GM10248 (cell line): ENCODE measurements around the gene RXRA.

ENCODE experiments used
- CTCF ChIA-PET: fragments of 300-600 bp; sonication (Branson Sonifier 250); formaldehyde crosslinking; extraction: SDS; loops from one replicate; lab custom pipeline; 2021; ENCODE audit warnings: antibody characterized with exemption; lab: Yijun Ruan, JAX
- POLR2A ChIA-PET: fragments of 350-650 bp; sonication (Branson Sonifier 250); formaldehyde crosslinking; extraction: SDS; loops from one replicate; lab custom pipeline; 2020; ENCODE audit warnings: antibody characterized with exemption; lab: Yijun Ruan, JAX
- DNase-seq: peaks from one replicate; pipeline ENCODE4 v3.0.0; 2012; ENCODE audit errors: extremely low spot score
- TF ChIP-seq, protein P1 (sequence below): IDR thresholded peaks from 2 replicates; pipeline ENCODE4 v1.5.1; 2012; ENCODE audit warnings: mild to moderate bottlenecking, low read depth; ENCODE audit errors: extremely low read depth, missing control alignments, control extremely low read depth

The RXRA gene

DNA sequence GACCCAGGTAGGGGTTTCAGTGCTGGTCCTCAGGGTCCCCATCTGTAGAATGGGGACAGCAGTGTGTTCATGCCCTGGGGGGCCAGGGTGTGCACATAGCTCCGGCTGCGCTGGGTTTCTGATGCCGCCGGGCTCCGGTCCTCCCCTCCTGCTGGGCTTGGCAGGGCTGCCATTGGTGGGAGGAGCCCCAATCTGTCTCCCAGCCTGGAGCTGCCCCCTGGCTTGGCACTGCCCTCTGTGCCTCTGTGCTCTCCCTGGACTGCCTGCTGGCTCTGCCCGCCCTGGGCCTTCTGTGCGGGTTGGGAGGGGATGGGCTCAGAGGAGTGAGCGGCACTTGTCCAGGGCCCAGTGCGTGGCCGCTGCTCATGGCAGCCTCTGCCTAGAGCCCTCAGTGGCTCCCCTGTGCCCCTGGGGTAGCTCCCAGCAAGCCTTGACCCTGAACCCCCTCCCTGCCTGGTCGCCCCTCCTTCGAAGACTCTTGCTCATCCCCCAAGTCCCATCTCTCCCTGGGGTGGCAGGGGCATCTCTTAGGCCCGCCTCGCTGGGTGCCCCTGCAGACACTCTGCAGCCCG lies 35.7 kb downstream of the RXRA start:
- no peak for DNase-seq
- CTCF ChIA-PET = interaction anchor here (1.0 to 1.7 kb wide), 4 partner anchors 8 to 81 kb away, joined by 3 to 7 read pairs (median 4); no protein-coding TSS in a partner anchor
- TF ChIP-seq, protein P1, sequence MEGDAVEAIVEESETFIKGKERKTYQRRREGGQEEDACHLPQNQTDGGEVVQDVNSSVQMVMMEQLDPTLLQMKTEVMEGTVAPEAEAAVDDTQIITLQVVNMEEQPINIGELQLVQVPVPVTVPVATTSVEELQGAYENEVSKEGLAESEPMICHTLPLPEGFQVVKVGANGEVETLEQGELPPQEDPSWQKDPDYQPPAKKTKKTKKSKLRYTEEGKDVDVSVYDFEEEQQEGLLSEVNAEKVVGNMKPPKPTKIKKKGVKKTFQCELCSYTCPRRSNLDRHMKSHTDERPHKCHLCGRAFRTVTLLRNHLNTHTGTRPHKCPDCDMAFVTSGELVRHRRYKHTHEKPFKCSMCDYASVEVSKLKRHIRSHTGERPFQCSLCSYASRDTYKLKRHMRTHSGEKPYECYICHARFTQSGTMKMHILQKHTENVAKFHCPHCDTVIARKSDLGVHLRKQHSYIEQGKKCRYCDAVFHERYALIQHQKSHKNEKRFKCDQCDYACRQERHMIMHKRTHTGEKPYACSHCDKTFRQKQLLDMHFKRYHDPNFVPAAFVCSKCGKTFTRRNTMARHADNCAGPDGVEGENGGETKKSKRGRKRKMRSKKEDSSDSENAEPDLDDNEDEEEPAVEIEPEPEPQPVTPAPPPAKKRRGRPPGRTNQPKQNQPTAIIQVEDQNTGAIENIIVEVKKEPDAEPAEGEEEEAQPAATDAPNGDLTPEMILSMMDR = no peak
- POLR2A ChIA-PET = no interaction called here

DNA sequence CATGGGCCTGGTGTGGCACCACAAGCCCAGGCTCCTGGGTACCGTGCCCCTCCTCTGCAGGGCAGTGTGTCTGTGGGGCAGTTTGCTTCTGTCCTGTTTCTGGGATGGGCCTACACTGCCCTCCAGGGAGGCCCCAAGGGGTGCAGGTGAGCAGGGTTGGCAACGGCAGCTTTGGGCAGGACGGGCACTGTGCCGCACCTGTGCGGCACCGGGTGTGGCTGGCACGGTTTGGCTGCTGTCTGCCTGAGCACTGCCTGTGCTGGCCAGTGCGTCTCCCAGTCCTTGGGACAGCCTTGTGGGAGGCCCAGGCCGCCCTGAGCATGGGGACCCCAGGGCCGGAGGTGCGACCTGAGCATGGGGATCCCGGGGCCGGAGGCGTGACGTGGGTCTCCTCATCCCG lies 37.2 kb downstream of the RXRA start:
- ChIA-PET POLR2A (no interaction called here), CTCF (interaction anchor here (0.9 to 1.7 kb wide), 6 partner anchors 10 to 90 kb away, joined by 3 to 11 read pairs (median 4); no protein-coding TSS in a partner anchor)
- DNase-seq = no peak
- TF ChIP-seq, protein P1 = no peak

DNA sequence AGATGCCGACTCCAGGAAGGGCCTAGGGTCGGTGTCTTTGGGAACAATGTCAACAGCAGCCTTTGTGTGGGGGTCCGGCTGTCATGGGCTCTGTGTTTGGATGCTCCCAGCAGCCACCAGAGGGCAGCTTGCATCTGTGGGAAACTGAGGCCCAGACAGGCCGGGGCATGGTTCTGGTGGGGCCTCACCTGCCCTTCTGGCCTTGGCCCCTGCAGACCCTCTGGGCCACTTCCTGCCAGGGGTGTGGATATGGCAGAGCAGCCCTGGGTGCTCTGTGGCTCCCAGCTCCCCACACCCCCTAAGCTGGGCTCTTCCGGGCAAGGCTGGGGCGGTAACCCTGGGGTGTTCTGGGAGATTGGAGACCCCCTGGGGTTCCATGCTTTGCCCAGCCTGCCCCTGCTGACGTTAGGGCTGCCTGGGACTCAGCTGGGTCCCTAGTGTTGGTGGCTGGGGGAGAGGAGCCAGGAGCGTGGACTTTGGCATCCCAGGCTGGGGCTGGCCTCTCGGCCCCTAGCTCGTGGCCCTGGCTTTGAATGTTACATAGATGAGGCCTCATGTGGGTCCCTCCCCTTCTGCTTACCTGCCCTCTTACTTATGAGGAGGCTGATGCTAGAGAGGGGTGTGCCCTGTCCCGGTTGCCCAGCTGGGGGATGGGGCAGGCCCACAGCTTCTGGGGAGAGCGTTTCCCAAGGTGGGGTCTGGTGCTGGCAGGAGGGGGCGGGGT lies 38.3 kb downstream of the RXRA start:
- ChIA-PET POLR2A (no interaction called here), CTCF (interaction anchor here (0.8 to 1.7 kb wide), 8 partner anchors 9 to 85 kb away, joined by 3 to 11 read pairs (median 4); no protein-coding TSS in a partner anchor)
- TF ChIP-seq, protein P1 = peak; percentile 27
- no peak for DNase-seq

DNA sequence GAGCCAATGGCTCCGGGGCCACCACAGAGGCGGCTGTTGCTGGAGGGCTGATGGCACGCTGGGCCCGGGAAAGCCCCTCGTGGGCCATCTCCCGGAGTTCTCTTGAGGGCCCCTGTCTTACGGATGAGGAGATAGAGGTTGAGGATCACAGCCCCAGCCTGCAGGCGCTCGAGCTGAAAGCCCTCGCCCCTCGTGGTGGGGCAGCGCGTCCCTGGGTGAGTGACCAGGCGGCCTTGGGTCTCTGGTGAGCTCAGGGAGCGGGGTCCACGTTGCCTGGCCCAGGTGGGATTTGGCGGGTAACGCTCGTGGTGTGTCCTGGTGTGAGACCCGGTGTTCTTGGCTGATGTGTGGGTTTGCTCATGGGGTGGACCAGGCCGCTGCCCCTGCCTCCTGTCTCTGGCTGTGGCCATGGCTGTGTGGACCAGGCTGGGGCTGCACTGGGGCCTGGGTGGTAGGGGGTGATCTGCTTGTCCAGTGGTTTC lies 38.9 kb downstream of the RXRA start:
- CTCF ChIA-PET = interaction anchor here (0.8 to 1.7 kb wide), 8 partner anchors 9 to 85 kb away, joined by 3 to 11 read pairs (median 4); no protein-coding TSS in a partner anchor
- TF ChIP-seq, protein P1 = no peak
- POLR2A ChIA-PET = no interaction called here
- no peak for DNase-seq

DNA sequence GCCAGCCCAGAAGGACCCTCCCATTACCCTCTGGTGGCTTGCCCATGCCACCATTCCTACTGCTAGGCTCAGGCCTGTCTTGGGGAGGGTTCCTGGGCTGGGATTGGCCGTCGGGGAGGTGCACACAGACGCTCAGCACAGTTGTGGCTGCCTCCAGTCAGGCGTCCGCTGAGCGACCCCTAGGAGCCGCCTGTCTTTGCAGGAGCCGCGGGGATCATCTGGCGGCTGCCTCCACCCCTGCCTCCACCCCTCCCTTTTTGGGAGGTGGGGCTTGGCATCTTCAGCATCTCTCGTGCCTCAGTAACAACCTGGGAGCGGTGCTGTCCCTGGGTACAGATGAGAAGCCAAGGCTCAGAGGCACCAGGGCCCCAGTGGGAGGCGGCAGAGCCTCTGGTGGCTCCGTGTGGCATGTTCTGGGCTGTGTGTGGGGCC lies 39.6 kb downstream of the RXRA start:
- TF ChIP-seq, protein P1 = no peak
- no peak for DNase-seq
- ChIA-PET CTCF (interaction anchor here (1.0 to 1.3 kb wide), 2 partner anchors 10 to 80 kb away, joined by 3 read pairs; no protein-coding TSS in a partner anchor), POLR2A (no interaction called here)

DNA sequence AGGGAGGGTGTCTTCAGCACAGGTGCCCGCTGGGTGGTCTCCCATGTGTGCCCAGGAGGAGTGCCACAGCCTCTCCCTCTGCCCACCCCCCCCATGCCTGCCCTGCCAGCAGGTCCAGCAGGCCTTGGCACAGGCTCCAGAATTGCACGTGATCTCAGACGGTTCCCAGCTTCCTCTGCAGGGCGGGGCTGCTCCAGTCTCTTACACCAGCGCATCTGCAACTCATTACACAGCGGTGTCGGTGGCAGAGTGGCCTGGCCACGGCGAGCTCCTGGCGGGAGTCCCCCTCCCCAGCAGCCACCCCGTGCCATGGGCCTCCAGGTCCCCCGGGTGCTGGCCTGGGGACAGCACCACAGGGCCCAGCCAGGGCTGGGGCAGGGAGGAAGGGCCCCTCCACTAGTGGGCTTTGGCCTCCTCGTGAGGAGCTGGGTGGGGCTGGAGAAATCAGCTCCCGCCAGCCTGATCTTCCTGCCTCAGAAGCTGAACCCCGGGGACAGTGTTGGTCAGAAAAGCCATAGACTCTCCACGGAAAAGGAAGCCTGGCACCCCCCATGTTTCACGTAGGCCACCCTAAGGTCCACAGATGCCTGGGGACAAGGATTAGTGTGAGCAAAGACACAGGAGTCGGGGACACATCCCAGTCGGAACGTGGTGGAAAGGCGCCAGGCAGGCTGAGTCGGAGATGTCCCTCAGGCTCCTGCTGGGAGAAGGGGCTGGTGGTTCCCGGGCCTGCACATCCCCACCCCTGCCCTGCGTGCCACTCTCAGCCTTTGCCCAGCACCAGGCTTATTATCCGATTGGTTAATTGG lies 40.2 kb downstream of the RXRA start:
- POLR2A ChIA-PET = no interaction called here
- DNase-seq = no peak
- CTCF ChIA-PET = no interaction called here
- TF ChIP-seq, protein P1 = no peak
